ENCODE data around the gene CD34.

Gene CD34

GRCh38 chr1:207920444-207921021, 9.6 kb upstream of the CD34 start:
- H3K36me3 ChIP-seq (ENCODE audit: low read depth): no peaks in the 10 kb centered on the region

GRCh38 chr1:207919523-207920170, 8.7 kb upstream of the CD34 start:
- H3K27ac ChIP-seq (ENCODE audit: poor library complexity, severe bottlenecking): no peak overlapping the region
- no peaks in the 10 kb centered on the region for H3K27me3 ChIP-seq (ENCODE audit: insufficient read depth, poor library complexity, severe bottlenecking)
- no peaks in the 10 kb centered on the region for H3K9me3 ChIP-seq (ENCODE audit: severe bottlenecking)
- no peak for TF ChIP-seq CTCF (IDR thresholded peaks at IDR 0.05; ENCODE audit: poor library complexity, severe bottlenecking)
- ATAC-seq (ENCODE audit: low read depth) (no peak), DNase-seq (ENCODE audit: low spot score) (no peak)
- no peaks in the 10 kb centered on the region for H3K4me1 ChIP-seq (ENCODE audit: insufficient read depth, poor library complexity, severe bottlenecking)
- no peak overlapping the region for H3K4me3 ChIP-seq (ENCODE audit: severe bottlenecking)
- H3K36me3 ChIP-seq (ENCODE audit: low read depth): no peaks in the 10 kb centered on the region

More at GRCh38 chr1:207920444-207921021, 9.6 kb upstream of the CD34 start:
- Histone ChIP-seq H3K27me3 (ENCODE audit: insufficient read depth, poor library complexity, severe bottlenecking) (no peaks in the 10 kb centered on the region), H3K9me3 (ENCODE audit: severe bottlenecking) (no peaks in the 10 kb centered on the region), H3K4me3 (ENCODE audit: severe bottlenecking) (no peak overlapping the region), H3K4me1 (ENCODE audit: insufficient read depth, poor library complexity, severe bottlenecking) (no peaks in the 10 kb centered on the region), H3K27ac (ENCODE audit: poor library complexity, severe bottlenecking) (no peak overlapping the region)
- no peak for TF ChIP-seq CTCF (IDR thresholded peaks at IDR 0.05; ENCODE audit: poor library complexity, severe bottlenecking)
- DNase-seq (ENCODE audit: low spot score): no peak
- no peak for ATAC-seq (ENCODE audit: low read depth)

- no peak for TF ChIP-seq CTCF (IDR thresholded peaks at IDR 0.05; ENCODE audit: poor library complexity, severe bottlenecking)
- no peaks in the 10 kb centered on the region for H3K9me3 ChIP-seq (ENCODE audit: severe bottlenecking)
- no peak overlapping the region for H3K4me3 ChIP-seq (ENCODE audit: severe bottlenecking)
- no peak overlapping the region for H3K27ac ChIP-seq (ENCODE audit: poor library complexity, severe bottlenecking)
- ATAC-seq (ENCODE audit: low read depth) (no peak), DNase-seq (ENCODE audit: low spot score) (no peak)
- H3K4me1 ChIP-seq (ENCODE audit: insufficient read depth, poor library complexity, severe bottlenecking): no peaks in the 10 kb centered on the region
- no peaks in the 10 kb centered on the region for H3K27me3 ChIP-seq (ENCODE audit: insufficient read depth, poor library complexity, severe bottlenecking)
- no peaks in the 10 kb centered on the region for H3K36me3 ChIP-seq (ENCODE audit: low read depth)
These were observed 7.7 kb upstream of the CD34 start for GRCh38 chr1:207918581-207918980.

- DNase-seq (ENCODE audit: low spot score) (no peak), ATAC-seq (ENCODE audit: low read depth) (no peak)
- H3K27me3 ChIP-seq (ENCODE audit: insufficient read depth, poor library complexity, severe bottlenecking): no peaks in the 10 kb centered on the region
- no peaks in the 10 kb centered on the region for H3K9me3 ChIP-seq (ENCODE audit: severe bottlenecking)
- no peak overlapping the region for H3K27ac ChIP-seq (ENCODE audit: poor library complexity, severe bottlenecking)
- no peaks in the 10 kb centered on the region for H3K4me1 ChIP-seq (ENCODE audit: insufficient read depth, poor library complexity, severe bottlenecking)
- no peaks in the 10 kb centered on the region for H3K36me3 ChIP-seq (ENCODE audit: low read depth)
- TF ChIP-seq CTCF (IDR thresholded peaks at IDR 0.05; ENCODE audit: poor library complexity, severe bottlenecking): no peak
- no peak overlapping the region for H3K4me3 ChIP-seq (ENCODE audit: severe bottlenecking)
These were observed 7.1 kb upstream of the CD34 start for GRCh38 chr1:207918011-207918410.

DNA sequence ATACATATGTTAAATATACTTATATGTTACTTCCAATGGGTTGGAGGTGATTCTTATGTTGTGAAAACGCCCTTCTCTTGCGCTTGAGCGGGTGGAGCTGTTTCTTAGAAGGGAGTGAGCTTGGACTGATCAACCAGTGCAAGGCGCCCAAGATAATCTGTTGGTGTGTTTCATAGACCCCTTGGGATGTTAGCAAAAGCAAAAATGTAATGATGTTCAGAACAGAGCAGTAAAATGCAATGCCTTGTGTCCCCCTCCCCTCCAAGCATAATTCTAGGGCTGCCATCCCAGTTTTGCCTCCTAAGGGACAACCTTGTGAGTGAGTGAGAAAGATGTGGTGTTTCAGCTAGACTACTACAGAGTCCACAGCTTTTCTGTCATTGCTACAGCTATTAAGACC, 6.2 kb upstream of the CD34 start:
- H3K4me1 ChIP-seq (ENCODE audit: insufficient read depth, poor library complexity, severe bottlenecking): no peaks in the 10 kb centered on the region
- no peak for DNase-seq (ENCODE audit: low spot score)
- ATAC-seq (ENCODE audit: low read depth): no peak

More for the DNA sequence above, 6.2 kb upstream of the CD34 start:
- Histone ChIP-seq H3K27ac (ENCODE audit: poor library complexity, severe bottlenecking) (no peak overlapping the region), H3K4me3 (ENCODE audit: severe bottlenecking) (no peak overlapping the region), H3K36me3 (ENCODE audit: low read depth) (no peaks in the 10 kb centered on the region), H3K9me3 (ENCODE audit: severe bottlenecking) (no peaks in the 10 kb centered on the region), H3K27me3 (ENCODE audit: insufficient read depth, poor library complexity, severe bottlenecking) (no peaks in the 10 kb centered on the region)
- TF ChIP-seq CTCF (IDR thresholded peaks at IDR 0.05; ENCODE audit: poor library complexity, severe bottlenecking): no peak
